Right atrium auricular region (tissue), 2 donors: ENCODE measurements around the gene TENM4. TPM values are rescaled to one million over a fixed set of nuclear protein-coding genes. Genes with fewer than 3 reads are reported as not detected.

Experiments used
- DNase-seq: peaks from one replicate; pipeline ENCODE4 v3.0.0-alpha.2; 2019; ENCODE audit warnings: low spot score
- H3K27ac ChIP-seq, 2 donors: fragments of 200-600 bp; sonication (generic); 1 replicate in 1 of 2; 2 replicates in 1 of 2; pipeline ENCODE4 v1.5.1; 2016 to 2019
- H3K27me3 ChIP-seq, 2 donors: fragments of 200-600 bp; sonication (generic); one replicate each; pipeline versions ENCODE4 v1.5.1 to v1.6.0; 2017 to 2019
- H3K36me3 ChIP-seq: fragments of 200-600 bp; sonication (generic); one replicate; pipeline ENCODE4 v1.5.1; 2016
- H3K4me1 ChIP-seq, 2 donors: fragments of 200-600 bp; sonication (generic); one replicate each; pipeline versions ENCODE4 v1.5.1 to v1.6.0; 2017 to 2019
- H3K4me3 ChIP-seq, 2 donors: fragments of 200-600 bp; sonication (generic); 1 replicate in 1 of 2; 2 replicates in 1 of 2; pipeline ENCODE4 v1.5.1; 2017 to 2019; ENCODE audit warnings: mild to moderate bottlenecking in 1 of 2, moderate library complexity in 1 of 2
- H3K9me3 ChIP-seq, 2 donors: fragments of 200-600 bp; sonication (generic); one replicate each; pipeline ENCODE4 v1.5.1; 2019
- CTCF ChIP-seq, 2 donors: fragments of 200-600 bp; sonication (generic); IDR thresholded peaks; one replicate each; pipeline ENCODE4 v1.5.1; 2019; ENCODE audit warnings: antibody characterized with exemption in 2 of 2
- total RNA-seq, 2 donors: library from RNA; depleted of rRNA; stranded (reverse); fragments of >200 nt; gene quantifications; one replicate each; pipeline ENCODE4 v1.1.0, GENCODE V29; 2016

Gene TENM4
- total RNA-seq, 2 donors from 2014 or later, result 0.30 to 0.98 TPM

GRCh38 chr11:79152511-79152910 lies 288.3 kb downstream of the TENM4 start:
- Histone ChIP-seq H3K9me3 (no peaks in the 10 kb centered on the region), H3K36me3 (no peaks in the 10 kb centered on the region), H3K4me1 (no peaks in the 10 kb centered on the region), H3K27ac (no peak overlapping the region), H3K27me3 (no peaks in the 10 kb centered on the region), H3K4me3 (no peak overlapping the region)
- no peak for DNase-seq
- no peak for TF ChIP-seq CTCF (IDR thresholded peaks at IDR 0.05)

DNA sequence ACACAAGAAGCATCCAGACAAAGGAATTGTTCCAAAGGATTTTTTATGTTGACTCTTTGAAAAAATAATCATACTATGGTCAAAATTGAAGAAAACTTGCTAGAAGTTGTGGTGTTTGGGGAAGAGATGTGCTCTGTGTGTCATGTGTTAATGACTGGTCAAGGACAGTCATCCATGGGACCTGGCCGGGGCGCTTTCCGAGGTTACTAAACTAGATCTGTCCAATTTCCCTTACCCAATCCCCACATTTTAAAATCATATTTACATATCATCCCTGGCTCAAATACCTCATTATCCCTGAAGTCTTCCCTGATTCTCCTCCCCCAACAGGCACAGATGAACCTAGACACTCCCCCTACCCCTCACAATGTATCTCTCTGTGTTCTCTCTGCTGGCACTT lies 289.4 kb downstream of the TENM4 start:
- no peaks in the 10 kb centered on the region for H3K9me3 ChIP-seq
- DNase-seq, result no peak
- no peaks in the 10 kb centered on the region for H3K27me3 ChIP-seq
- H3K27ac ChIP-seq, result no peak overlapping the region
- no peaks in the 10 kb centered on the region for H3K4me1 ChIP-seq
- H3K36me3 ChIP-seq, result no peaks in the 10 kb centered on the region
- H3K4me3 ChIP-seq, result no peak overlapping the region
- TF ChIP-seq CTCF (IDR thresholded peaks at IDR 0.05), result no peak

GRCh38 chr11:79150966-79151365 lies 289.9 kb downstream of the TENM4 start:
- no peak for TF ChIP-seq CTCF (IDR thresholded peaks at IDR 0.05)
- no peak for DNase-seq

DNA sequence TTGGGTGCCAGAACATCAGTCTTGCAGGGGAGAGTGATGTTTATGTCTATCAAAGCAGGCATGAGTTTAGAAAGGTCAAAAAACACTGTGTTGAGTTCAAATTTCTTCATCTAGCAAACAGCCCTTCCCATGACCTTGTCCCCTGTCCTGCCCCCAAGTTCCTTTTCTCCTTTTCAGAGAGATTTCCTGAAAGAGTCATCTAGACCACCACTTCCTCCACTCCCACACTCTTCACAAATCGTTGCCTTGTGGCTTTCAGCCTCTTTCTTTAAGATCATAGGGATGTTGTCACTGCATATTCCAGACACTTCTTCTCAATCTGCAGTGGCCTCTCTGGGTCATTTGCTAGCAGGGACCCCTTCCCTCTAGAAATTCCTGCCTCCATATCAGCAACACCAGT lies 290.5 kb downstream of the TENM4 start:
- H3K4me1 ChIP-seq, result no peaks in the 10 kb centered on the region
- TF ChIP-seq CTCF (IDR thresholded peaks at IDR 0.05), result no peak
- H3K36me3 ChIP-seq, result no peaks in the 10 kb centered on the region
- H3K9me3 ChIP-seq, result no peaks in the 10 kb centered on the region
- H3K4me3 ChIP-seq, result no peak overlapping the region
- DNase-seq, result no peak
- H3K27ac ChIP-seq, result no peak overlapping the region
- H3K27me3 ChIP-seq, result no peaks in the 10 kb centered on the region

More at GRCh38 chr11:79150966-79151365, 289.9 kb downstream of the TENM4 start:
- Histone ChIP-seq H3K4me1 (no peaks in the 10 kb centered on the region), H3K36me3 (no peaks in the 10 kb centered on the region), H3K27ac (no peak overlapping the region), H3K4me3 (no peak overlapping the region), H3K27me3 (no peaks in the 10 kb centered on the region), H3K9me3 (no peaks in the 10 kb centered on the region)

- no peak for TF ChIP-seq CTCF (IDR thresholded peaks at IDR 0.05)
- no peak for DNase-seq
- Histone ChIP-seq H3K36me3 (no peaks in the 10 kb centered on the region), H3K27me3 (no peaks in the 10 kb centered on the region), H3K4me3 (no peak overlapping the region), H3K9me3 (peaks cover 0 to 2% of the 10 kb centered on the region in 2 donors), H3K4me1 (no peaks in the 10 kb centered on the region), H3K27ac (no peak overlapping the region)
These were observed 293.1 kb downstream of the TENM4 start for GRCh38 chr11:79147731-79148130.

GRCh38 chr11:79147011-79147410 lies 293.8 kb downstream of the TENM4 start:
- Histone ChIP-seq H3K36me3 (no peaks in the 10 kb centered on the region), H3K4me1 (no peaks in the 10 kb centered on the region), H3K9me3 (peaks cover 0 to 9% of the 10 kb centered on the region in 2 donors), H3K27me3 (no peaks in the 10 kb centered on the region), H3K27ac (no peak overlapping the region), H3K4me3 (no peak overlapping the region)
- no peak for TF ChIP-seq CTCF (IDR thresholded peaks at IDR 0.05)
- no peak for DNase-seq
